Medulla oblongata (tissue), 1 donor: ENCODE data around the gene ABCF2.

ENCODE experiments used
- DNase-seq: peaks from one replicate; pipeline ENCODE4 v3.0.0-alpha.2; 2015; ENCODE audit errors: extremely low spot score

Gene ABCF2

DNA sequence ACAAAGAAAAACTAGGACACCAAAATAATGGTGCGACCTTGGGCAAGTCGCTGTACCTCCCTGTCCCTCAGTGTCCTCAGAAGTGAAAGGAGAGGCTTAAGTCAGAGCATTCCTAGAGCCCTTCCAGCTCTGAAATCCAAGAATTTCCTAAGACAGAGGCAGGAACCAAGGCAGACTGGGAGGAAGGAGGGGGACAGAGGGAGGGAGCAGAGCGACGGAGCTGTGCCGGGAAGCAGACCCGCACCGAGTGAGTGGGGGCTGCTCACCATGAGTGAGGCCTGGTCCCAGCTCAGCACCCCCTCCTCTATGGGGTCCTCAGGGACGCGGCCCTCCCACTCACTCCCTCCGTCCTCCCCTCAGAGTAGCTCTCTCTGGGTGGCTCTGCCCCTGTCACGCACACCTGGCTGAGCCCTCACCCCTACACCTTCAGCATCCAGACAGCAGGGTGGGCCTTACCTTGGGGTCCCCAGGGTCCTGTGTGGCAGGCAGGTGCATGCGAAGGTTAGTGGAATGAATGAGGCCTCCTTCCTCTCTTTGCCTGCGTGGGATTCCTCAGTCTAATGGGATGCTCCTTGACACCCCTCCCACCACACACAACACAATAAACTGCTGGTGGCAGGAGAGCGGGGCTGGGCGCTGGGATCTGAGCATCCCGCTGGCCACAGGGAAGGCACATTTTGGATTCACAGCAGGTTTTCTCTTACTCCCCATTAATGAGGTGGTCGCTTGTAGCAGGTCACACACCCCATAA is 26.1 kb upstream of the ABCF2 start:
- no peak for DNase-seq

- DNase-seq = no peak
These were observed 25.5 kb upstream of the ABCF2 start for GRCh38 chr7:151252561-151252835.

DNA sequence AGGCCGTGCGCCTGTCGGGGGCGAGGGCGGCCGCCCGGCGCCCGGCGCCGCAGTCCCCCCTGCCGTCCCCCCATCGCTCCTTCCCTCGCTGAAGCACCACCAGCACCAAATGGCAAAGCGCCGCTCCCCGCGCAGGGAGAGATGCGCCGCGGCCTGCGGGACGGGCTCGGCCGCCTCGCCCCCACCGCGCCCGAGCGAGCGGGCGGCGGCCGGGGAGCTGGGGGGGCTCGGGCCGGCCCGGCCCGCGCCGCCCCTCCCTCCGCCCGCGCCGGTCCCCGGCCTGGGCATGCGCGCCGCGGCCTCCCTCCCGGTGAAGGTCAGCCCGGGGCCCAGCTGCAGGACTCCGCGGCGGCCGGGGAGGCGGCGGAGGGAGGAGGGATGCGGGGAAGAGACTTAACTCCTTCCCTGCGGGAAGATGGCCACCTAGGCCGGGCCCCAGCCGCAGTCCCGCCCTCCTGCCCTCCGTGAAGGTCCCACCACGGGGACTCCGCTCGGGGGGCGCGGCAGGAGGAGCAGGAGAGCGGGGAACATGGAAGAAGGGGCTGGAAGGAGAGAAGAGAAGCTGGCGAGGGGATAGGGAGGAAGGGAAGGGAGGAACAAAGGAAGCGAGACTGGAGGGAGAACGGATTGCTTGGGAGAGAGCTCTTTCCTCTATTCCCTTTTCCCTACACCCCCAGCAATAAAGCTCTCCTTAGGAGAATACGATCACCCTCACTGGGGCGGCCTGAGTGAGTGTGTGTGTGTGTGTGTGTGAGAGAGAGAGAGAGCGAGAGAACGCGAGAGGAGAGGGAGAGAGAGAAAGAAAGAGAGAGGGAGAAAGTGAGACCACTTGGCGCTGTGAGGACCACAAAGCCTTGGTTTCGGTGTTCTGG is 24.9 kb upstream of the ABCF2 start:
- peak; percentile 80 for DNase-seq

- no peak for DNase-seq
These were observed 24.3 kb upstream of the ABCF2 start for GRCh38 chr7:151251328-151251688.

GRCh38 chr7:151250181-151251132 is 23.5 kb upstream of the ABCF2 start:
- no peak for DNase-seq

DNA sequence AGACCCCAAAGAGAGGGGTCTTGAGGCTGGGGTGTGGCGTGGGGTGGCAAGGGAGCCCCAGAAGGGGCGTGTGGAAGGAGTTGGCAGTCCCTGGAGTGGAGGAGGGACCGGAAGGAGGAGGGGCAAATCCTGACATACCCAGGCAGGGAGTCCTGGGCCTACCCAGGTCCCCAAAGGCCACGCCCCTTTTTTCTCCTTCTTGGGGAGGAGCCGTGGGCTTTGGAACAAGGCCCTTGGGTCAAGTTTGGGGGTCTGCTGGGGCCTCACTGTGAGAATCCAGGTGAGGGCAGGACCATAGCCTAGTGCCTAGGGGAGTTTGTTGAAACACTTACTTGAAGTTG is 22.7 kb upstream of the ABCF2 start:
- no peak for DNase-seq

DNA sequence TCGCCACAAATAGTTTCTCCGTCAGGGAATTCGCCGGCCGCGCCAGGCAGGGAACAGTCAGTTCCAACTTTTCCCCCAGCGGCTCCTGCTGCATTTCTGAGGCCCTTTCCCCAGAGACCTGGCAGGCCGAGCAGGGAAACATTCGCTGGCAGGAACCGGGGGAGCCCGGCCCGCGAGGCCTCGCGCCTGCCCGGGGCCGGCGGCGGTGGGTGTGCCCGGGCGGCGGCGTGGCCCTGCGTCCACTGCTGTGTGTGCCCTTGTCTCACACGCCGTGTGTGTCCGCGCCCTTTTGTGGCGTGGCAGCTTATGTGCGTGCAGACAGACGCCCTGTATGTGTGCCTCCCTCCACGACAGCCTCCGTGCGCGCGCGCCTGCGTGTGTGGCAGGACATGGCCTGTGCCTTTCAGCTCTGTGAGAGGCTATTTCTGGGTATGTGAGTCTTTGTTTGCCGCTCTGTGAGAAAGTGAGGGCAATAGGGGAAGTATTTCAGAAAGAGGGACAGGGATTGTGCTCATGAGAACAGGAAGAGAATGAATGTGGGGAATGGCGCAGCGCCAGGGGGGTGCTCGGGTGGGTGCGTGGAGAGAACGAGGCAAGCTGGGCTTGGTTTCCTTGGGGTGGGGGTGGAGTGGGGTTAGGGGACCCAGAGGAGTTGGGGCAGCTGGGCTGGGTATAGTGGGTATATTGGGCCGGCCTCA is 22.2 kb upstream of the ABCF2 start:
- peak; percentile 76 for DNase-seq

- DNase-seq = peak; percentile 73
These were observed 21.5 kb upstream of the ABCF2 start, which contains the start of gene SMARCD3 for GRCh38 chr7:151248346-151249033. TSS of gene SMARCD3 (minus strand) at chr7:151248694. CDS start at chr7:151248562, 132 bp downstream.

DNA sequence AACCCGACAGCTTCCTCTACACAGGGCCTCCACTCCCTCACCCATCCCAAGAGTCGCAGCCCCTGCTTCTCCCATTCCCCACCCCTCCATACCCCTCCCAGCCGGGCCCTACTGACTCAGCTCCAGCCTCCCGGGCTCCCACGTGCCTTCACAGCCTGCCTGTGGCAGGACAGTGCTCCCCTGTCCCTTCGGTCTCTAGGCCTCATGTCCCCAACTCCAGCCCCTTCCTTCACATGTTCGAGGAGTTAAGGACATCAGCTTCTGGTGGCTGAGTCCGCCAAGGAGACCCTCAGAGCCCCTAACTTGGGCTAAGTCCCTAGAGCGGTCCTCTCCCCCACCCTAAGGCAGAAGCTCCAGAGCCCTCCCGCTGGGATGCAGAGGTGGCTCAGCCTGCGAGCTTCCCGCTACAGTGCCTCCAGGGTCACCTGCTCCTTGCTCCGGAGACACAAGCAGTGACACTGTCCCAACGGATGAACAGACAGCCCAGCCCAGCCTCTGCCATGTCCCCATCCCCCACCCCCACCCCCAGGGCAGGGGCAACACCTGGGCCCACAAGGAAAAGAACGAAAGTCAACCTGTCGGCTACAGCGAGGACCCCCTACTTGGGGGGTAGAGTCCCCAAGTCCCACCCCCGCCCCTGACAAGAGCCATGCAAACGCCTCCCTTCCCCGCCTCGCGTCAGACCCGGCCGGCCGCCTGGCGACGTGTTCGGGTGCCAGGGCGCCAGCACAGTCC is 20.8 kb upstream of the ABCF2 start:
- no peak for DNase-seq

DNA sequence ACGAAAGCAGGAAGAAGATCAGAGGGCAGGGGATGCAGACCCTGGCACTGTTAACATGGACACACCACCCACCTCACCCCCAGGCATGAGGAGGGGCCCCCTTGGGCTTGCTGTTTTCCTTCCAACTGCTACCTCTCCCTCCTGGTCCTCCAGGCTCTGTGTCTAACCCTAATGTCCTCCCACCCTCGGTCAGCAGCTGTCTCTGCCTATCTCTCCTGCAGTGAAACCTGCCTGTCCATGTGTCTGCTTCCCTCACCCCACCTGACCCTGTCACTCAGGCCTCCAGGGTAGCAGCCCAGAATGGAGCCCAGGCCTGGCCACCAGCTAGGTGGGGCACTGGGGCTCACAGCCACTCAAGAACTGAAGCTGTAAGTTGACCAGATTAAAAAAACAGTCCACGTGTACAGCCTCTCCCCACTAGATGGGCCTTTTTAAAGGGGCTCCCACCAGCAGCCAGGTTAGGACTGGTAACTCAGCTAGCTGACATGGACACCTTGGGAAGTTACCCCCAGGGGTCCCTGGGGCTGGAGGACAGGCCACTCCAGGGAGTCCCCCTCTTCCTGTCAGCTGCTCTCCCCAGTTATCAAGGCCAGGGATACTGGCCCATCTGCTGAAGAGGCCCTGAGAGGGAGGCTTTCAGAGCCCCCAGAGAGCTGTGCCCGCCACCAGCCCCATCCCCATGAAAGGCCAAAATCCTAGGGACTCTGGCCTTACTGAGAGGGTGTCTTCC is 20.0 kb upstream of the ABCF2 start:
- DNase-seq = no peak

GRCh38 chr7:151246102-151246850 is 19.3 kb upstream of the ABCF2 start:
- DNase-seq = no peak

DNA sequence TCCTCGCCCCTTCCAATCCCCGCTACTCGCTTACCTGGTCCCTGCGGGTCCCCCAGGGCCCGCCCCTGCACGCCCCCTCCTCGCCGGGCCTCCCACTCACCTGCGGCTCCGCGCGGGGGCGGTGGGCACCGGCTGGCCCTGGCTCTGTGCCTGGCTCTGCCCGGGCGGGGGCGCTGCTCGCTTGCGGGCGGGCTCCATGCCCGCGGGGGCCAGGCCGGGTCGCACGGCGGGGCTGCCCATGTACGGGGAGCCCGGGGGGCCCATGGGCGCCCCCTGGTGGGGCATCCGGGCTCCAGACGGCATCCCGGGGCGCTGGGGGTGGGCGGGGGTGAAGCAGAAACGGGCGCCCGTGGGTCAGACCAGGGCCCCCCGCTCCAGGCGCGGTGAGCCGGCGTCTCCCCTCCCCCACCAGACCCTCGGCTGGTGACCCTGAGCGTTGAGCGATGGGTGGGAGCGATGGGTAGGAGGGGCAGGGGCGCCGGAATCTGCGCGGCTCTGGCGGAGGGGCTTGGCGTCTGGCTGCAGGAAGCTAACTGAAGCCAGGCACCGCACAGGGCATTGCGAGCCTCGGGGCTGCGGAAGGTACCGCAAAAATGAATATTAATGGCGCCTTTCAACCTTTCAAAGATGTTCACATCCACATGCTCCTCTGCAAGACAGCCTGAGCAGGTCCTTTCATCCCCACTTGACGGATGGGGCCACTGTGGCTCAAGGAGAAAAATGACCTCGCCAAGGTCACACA is 18.5 kb upstream of the ABCF2 start:
- DNase-seq = no peak

- no peak for DNase-seq
These were observed 17.9 kb upstream of the ABCF2 start for GRCh38 chr7:151244841-151245346.

DNA sequence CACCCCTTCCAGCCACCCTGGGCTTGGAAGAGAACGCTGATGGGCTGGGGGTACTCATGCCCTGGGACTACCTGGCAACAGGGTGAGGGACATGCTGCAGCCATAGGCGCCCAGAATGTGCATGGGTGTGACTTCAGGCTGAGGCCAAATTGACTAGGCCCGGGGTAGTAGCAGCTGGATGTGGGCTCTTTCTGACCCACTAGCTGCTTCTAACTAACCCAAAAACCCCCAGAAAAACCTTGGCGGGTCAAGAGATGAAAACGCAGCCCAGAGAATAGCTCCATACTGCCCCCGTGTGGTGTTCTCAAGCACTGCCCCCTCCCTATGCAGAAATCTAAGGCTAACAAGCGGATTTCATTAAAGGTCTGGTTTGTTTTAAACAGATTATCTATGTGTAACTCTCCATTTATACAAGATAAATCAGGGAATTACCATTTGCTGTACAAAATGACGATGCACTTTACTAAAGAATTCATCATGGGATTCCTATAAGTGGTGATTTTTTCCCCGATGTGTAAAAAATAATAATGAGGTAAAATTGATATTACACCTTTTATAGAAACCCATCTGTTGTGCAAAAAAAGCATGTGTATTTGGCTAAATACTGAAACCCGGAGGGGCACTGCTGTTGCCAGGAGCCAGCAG is 17.3 kb upstream of the ABCF2 start:
- DNase-seq = peak; percentile 63

GRCh38 chr7:151243408-151244195 is 16.6 kb upstream of the ABCF2 start:
- DNase-seq = no peak

GRCh38 chr7:151243045-151243349 is 16.0 kb upstream of the ABCF2 start:
- no peak for DNase-seq
